ENCODE results near the gene DMKN.

The DMKN gene

DNA sequence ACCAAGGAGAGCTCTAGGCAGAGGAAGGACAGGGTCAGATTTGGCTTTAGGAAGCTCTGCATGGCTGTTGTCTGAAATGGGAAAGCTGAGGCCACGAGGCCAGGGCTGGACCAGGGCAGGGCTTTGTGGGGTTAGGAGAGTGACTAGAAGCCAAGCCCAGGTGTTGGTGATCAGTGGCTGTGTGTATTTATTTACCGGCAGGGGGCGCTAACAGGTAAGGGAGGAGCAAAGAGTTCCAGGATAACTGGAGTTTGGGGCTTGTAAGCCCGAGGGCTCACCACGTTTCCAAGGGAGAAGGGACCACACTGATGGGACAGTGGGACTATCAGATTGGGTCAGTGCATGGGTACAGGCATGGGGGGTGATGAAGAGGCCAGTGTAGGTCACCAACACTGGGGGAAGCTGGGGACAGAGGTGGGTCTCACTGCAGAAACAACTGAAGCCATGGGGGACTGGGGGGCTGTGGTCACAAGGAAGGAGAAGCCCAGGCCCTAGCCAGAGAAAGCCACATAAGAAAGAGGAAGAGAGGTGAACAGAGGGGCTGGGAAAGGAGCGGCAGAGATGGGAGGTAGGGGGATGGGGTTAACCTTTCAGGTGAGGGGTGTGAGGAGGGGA, 35.8 kb upstream of the DMKN start:
- DNase-seq (ENCODE audit: low read depth) = peak; percentile 72

- DNase-seq (ENCODE audit: low read depth) = no peak
These were observed 33.1 kb upstream of the DMKN start for GRCh38 chr19:35546532-35546931.

GRCh38 chr19:35545855-35546381, 32.5 kb upstream of the DMKN start:
- DNase-seq (ENCODE audit: low read depth) = peak; percentile 34

- DNase-seq (ENCODE audit: low read depth) = peak; percentile 89
These were observed 31.8 kb upstream of the DMKN start, which contains the start of gene TMEM147 for GRCh38 chr19:35545001-35545854. Gene TMEM147, plus strand, starts transcription at chr19:35545626. Its CDS starts 114 bp downstream, at chr19:35545740.

DNA sequence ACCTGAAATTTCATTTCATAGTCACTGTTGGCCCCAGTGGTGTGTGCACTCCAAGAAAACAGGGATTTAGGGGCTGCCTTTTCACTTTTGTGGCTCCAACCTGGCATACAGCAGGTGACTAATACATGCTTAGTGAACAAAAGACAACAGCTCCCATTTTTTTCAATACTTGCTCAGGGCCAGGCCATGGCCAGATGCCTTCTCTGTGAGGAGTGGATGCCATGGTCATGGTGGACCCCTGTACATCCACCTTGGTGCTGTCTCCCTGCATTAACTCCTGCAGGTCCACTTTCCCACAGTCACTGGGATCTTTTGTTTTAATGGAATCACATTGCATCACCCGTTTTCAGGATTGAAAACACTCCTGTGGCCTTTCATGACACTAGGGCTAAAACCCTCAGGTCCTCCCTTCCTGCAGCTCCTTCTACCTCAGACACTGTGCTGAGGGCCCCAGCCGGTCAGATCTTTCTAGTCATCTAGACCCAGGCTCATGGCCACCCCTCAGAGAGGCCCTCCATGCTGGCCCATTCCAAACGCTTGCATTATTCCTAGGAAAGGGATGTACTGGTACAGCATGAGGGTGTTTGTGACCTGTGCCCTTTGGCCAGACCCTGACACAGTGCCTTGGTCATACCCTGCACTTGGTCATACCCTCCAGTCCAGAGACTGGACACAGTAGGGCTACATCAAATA, 30.8 kb upstream of the DMKN start:
- no peak for DNase-seq (ENCODE audit: low read depth)

- DNase-seq (ENCODE audit: low read depth) = no peak
These were observed 30.0 kb upstream of the DMKN start for GRCh38 chr19:35543280-35544109.

DNA sequence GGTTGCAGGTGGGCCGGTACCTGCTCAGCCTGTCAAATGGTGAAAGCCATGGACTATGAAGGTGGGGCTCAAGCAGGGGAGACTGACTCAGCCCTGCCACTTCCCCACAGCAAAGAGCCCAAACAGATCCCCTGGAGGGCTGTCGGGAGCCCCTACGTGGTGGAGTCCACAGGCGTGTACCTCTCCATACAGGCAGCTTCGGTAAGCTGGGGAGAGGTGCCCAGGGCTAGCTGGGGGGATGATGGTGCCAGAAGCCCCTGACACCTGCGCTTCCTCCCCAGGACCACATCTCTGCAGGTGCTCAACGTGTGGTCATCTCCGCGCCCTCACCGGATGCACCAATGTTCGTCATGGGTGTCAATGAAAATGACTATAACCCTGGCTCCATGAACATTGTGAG, 28.8 kb upstream of the DMKN start:
- no peak for DNase-seq (ENCODE audit: low read depth)

DNA sequence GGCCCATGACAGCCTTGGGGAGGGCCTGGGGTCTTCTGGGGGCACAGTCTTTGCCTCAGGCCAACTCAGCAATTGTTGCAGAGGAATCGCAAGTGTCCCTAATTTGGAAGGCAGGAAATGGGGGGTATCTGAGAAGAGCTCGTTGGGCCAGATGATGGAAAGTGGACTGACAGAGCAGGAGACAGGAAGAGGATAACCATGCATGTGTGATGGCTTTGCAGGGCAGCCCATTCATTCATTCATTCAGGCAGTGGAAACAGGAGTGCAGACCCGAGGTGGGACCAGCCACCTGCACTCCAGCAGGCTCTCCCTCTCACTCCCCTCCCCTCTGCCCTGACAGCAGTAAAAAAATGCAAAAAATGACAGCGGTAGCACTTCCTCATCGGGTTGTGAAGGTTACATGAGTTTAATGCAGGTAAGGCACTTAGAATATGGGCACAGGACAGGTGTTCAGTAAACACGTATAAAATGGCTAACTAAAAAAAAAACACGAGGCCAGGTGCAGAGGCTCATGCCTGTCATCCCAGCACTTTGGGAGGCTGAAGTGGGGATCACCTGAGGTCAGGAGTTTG, 27.0 kb upstream of the DMKN start:
- no peak for DNase-seq (ENCODE audit: low read depth)

- no peak for DNase-seq (ENCODE audit: low read depth)
These were observed 26.4 kb upstream of the DMKN start for GRCh38 chr19:35539850-35540249.

- DNase-seq (ENCODE audit: low read depth) = no peak
These were observed 25.9 kb upstream of the DMKN start for GRCh38 chr19:35539314-35539713.

- DNase-seq (ENCODE audit: low read depth) = no peak
These were observed 21.5 kb upstream of the DMKN start for GRCh38 chr19:35534803-35535480.

DNA sequence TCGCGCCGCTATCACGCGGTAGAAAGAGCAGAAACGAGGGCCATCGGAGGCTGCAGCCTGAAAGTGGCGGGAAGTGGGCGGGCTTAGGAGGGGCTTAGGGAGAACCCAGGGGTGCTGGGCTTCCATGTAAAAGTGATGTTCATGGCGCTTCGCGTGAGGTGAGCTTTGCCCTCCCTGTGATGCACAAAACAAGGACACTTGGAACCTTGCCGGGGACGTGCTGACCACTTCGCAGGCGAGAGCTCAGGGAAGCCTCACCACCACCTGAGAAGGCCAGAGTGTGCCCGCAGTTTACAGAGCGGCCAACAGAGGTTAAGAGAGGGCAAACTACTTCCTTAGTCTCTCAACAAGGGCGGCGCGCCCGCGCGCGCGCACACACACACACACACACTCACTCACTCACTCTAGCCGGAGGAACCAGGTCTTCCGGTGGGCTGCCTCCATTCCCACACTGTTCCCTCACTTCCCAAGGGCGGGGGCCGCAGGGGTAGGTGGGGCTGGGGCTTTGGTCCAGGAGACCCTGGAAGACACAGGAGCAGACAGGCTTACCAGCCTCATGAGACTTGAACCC, 20.5 kb upstream of the DMKN start:
- DNase-seq (ENCODE audit: low read depth) = peak; percentile 30

DNA sequence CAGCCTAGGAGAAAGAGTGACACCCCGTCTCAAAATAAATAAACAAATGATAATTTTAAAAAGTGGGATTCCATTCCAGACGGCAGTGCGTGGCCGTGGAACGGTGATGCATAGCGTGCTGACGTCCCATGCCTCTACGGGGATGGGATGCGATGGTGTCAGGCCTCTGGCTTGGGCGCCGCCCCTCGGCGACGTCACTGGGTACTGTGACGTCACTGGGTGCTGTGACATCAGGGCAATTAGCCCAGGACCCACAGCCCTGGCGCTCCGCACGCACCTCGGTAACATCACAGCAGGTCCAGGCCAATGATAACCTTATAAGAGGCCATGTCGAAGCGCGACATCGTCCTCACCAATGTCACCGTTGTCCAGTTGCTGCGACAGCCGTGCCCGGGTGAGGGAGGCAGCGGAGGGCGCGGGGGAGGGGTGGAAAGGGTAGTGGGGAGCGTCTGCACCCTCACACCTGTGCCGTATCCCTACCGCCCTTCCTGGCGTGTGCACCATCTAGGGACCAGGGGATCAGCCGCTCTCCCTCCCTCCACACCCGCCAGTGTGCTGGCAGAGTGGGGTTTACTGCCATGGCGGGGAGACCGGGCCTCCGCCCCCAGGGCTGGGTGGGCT, 19.9 kb upstream of the DMKN start, which contains the start of gene GAPDHS:
Gene GAPDHS, plus strand, starts transcription at position 256 of the 621 bp plus-strand sequence. Its CDS starts 72 bp downstream, at position 328.
- DNase-seq (ENCODE audit: low read depth) = no peak

GRCh38 chr19:35531291-35531690, 17.8 kb upstream of the DMKN start:
- no peak for DNase-seq (ENCODE audit: low read depth)

- no peak for DNase-seq (ENCODE audit: low read depth)
These were observed 16.1 kb upstream of the DMKN start for GRCh38 chr19:35529241-35530218.

DNA sequence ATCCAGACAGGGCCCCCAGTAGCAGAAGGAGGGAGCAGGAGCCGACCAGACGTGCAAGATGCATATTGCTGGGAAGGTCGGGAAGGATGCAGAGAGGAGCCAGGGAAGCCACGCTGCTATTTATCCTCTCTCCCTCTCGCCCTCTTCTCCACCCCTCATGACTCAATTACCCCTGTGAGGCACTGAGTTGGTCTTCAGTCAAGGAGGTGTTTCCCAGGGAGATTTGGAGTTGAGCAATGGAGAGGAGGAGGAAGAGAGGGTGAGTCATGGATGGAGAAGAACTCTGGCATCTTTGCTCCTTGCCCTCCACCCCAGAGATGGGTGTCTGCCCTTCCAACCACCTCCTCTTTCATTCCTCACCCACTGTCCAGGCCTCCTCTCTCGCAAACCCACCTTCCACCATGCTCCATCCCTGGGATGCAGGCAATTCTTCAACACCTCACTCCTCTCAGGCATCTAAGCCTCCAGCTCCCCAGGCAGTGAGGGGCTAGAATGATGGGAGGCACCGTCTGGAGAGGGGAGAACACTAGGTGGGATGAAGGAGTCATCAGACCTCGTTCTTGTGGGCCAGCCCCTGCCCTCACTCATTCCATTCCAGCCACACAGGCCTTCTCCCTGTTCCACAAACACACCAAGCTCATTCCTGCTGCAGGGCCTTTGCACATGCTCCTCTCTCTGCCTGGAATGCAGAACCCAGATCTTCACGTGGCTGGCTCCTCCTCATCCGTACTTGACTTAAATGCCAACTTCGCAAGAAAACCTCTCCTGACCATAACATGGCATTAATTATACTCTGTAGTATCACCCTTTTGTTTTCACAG, 15.0 kb upstream of the DMKN start, which contains the start of gene SBSN:
Gene SBSN, minus strand, starts transcription at position 94 of the 821 bp plus-strand sequence. Its CDS starts 30 bp downstream, at position 64.
- DNase-seq (ENCODE audit: low read depth) = peak; percentile 85

GRCh38 chr19:35525873-35526272, 12.4 kb upstream of the DMKN start:
- DNase-seq (ENCODE audit: low read depth) = no peak
